BJ (cell line): ENCODE measurements around the gene OTUD7B. TPM values are rescaled to one million over a fixed set of nuclear protein-coding genes. Genes with fewer than 3 reads are reported as not detected.

Source experiments
- CTCF ChIA-PET: fragments of 350-600 bp; formaldehyde crosslinking; extraction: SDS; loops from one replicate; lab custom pipeline; 2021; ENCODE audit warnings: antibody characterized with exemption, inconsistent platforms; lab: Yijun Ruan, JAX
- POLR2A ChIA-PET: fragments of 300-600 bp; sonication (Branson Sonifier 250); formaldehyde crosslinking; extraction: SDS; loops from one replicate; lab custom pipeline; 2021; ENCODE audit warnings: antibody characterized with exemption; lab: Charles Lee
- DNase-seq: peaks from one replicate; pipeline ENCODE4 v3.0.0-alpha.2; 2011; ENCODE audit warnings: low read depth
- H3K27me3 ChIP-seq: 2 replicates; pipeline ENCODE4 v1.6.0; 2011; ENCODE audit warnings: low read length; ENCODE audit not compliant: control insufficient read depth, insufficient read depth
- H3K36me3 ChIP-seq: 2 replicates; pipeline ENCODE4 v1.5.1; 2011; ENCODE audit warnings: low read length; ENCODE audit not compliant: control insufficient read depth, insufficient read depth
- H3K4me3 ChIP-seq: 2 replicates; pipeline ENCODE4 v1.5.1; 2011; ENCODE audit warnings: low read depth, mild to moderate bottlenecking, control low read depth, low read length
- CTCF ChIP-seq: IDR thresholded peaks from 2 replicates; pipeline ENCODE4 v1.5.1; 2011; ENCODE audit warnings: low read depth, mild to moderate bottlenecking, control low read depth, inconsistent platforms, low read length, moderate library complexity; ENCODE audit not compliant: insufficient read depth
- polyA plus RNA-seq: library from polyadenylated mRNA; depleted of rRNA; stranded (reverse); fragments of >200 nt; gene quantifications from 2 replicates; pipeline ENCODE4 v1.2.3, GENCODE V29; 2011

OTUD7B gene
- polyA plus RNA-seq, 1 experiment, result 10.1 TPM

- Histone ChIP-seq H3K36me3 (0 out of 2 replicates have a peak, but pooled peaks cover 1% of the 10 kb centered on the region), H3K27me3 (no peaks in the 10 kb centered on the region), H3K4me3 (peak overlapping the region; percentile 65)
- CTCF ChIA-PET, result interaction anchor here (2.5 kb wide), 1 partner anchor 11 kb away, joined by 10 read pairs; no protein-coding TSS in a partner anchor
- POLR2A ChIA-PET, result interaction anchor here (1.0 kb wide), 1 partner anchor 28 kb away, joined by 4 read pairs; a partner anchor contains a TSS
- DNase-seq, result no peak
- TF ChIP-seq CTCF, result no peak
Observed at GRCh38 chr1:149916193-149916897, 94.2 kb downstream of the OTUD7B start.

GRCh38 chr1:149915429-149916192, 94.9 kb downstream of the OTUD7B start:
- 0 out of 2 replicates have a peak, but pooled peaks cover 3% of the 10 kb centered on the region for H3K36me3 ChIP-seq
- CTCF ChIA-PET, result interaction anchor here (2.5 kb wide), 1 partner anchor 11 kb away, joined by 10 read pairs; no protein-coding TSS in a partner anchor
- no peak overlapping the region for H3K4me3 ChIP-seq
- H3K27me3 ChIP-seq, result no peaks in the 10 kb centered on the region
- no peak for DNase-seq
- POLR2A ChIA-PET, result interaction anchor here (1.0 kb wide), 1 partner anchor 27 kb away, joined by 4 read pairs; a partner anchor contains a TSS
- TF ChIP-seq CTCF, result no peak

GRCh38 chr1:149914545-149914944, 96.0 kb downstream of the OTUD7B start:
- Histone ChIP-seq H3K4me3 (no peak overlapping the region), H3K27me3 (no peaks in the 10 kb centered on the region), H3K36me3 (0 out of 2 replicates have a peak, but pooled peaks cover 3% of the 10 kb centered on the region)
- ChIA-PET CTCF (interaction anchor here (2.5 kb wide), 1 partner anchor 10 kb away, joined by 10 read pairs; no protein-coding TSS in a partner anchor), POLR2A (no interaction called here)
- no peak for TF ChIP-seq CTCF
- no peak for DNase-seq

- ChIA-PET POLR2A (no interaction called here), CTCF (no interaction called here)
- DNase-seq, result no peak
- peaks cover 7% of the 10 kb centered on the region; the same call in 1 of the 2 replicates for H3K36me3 ChIP-seq
- no peak overlapping the region for H3K4me3 ChIP-seq
- no peak for TF ChIP-seq CTCF
- no peaks in the 10 kb centered on the region for H3K27me3 ChIP-seq
Observed at GRCh38 chr1:149906570-149907075, 103.9 kb downstream of the OTUD7B start.
